AG09309 (cell line): Measurements from ENCODE around the gene TCF4.

Experiments used
- DNase-seq: peaks from one replicate; pipeline ENCODE4 v3.0.0-alpha.2; 2010; ENCODE audit warnings: low read depth
- H3K4me3 ChIP-seq: 2 replicates; pipeline ENCODE4 v1.5.1; 2011; ENCODE audit warnings: mild to moderate bottlenecking, low read depth, low read length, moderate library complexity; ENCODE audit not compliant: control insufficient read depth
- CTCF ChIP-seq: IDR thresholded peaks from 2 replicates; pipeline ENCODE4 v1.5.1; 2011; ENCODE audit warnings: mild to moderate bottlenecking, low read depth, low read length, inconsistent platforms; ENCODE audit not compliant: insufficient read depth, control insufficient read depth; ENCODE audit errors: missing control alignments

TCF4 gene

GRCh38 chr18:55405893-55406406 is 182.0 kb downstream of the TCF4 start:
- no peak overlapping the region; the same call in none of the 2 replicates for H3K4me3 ChIP-seq
- peak; percentile 26 for TF ChIP-seq CTCF
- peak; percentile 88 for DNase-seq

DNA sequence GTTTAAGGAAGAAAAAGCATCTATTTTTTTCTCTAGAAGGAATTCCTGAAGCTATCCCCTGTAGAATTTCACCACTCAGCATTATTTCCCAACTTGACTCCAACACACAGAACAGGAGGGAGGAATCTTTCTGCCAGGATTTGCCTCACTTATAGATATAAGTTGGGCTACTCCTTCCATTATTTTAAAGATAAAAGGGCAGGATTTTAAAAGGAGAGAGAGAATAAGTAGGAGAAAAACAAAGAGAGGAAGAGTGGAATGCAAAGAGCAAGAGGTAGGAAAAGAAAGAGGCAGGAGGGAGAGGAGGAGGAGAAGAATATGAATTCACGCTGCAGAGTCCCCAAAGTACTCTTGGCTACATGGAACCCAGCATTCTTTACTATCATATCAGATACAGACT is 182.5 kb downstream of the TCF4 start:
- no peak for TF ChIP-seq CTCF
- no peak overlapping the region for H3K4me3 ChIP-seq
- DNase-seq, result no peak

GRCh38 chr18:55404832-55405465 is 183.0 kb downstream of the TCF4 start:
- no peak for TF ChIP-seq CTCF
- DNase-seq, result no peak
- H3K4me3 ChIP-seq, result no peak overlapping the region

DNA sequence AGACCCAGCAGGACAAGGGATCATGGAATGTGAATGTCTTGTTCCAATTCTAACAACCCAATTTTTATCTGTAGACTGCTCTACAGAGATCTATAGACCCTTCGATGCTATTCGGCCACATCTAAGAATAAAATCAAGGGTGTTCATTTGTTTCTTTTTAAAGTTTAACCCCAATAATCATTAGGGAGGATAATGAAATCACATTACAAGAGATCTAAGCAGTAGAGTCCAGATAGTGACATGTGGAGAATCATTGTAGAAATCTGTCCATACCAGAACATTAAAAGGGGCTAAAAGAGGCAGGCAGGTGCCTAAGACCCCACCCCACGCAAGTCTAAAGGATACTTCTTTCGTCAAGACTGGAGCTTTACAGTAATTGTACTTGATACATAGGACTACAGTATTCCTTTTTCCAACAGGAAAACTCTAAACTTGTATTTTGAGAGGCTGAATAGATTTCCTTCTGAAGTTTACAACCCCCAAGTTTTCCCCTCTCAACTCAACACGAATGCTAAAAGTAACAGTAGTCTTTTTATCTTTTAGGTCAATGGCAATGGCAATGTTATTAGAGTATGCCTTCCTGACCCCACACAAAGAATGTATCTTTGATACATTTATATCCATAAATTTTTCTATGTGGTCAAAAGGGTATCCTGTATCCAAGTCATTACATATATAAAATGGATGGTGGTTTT is 183.7 kb downstream of the TCF4 start:
- no peak for DNase-seq
- H3K4me3 ChIP-seq, result no peak overlapping the region
- no peak for TF ChIP-seq CTCF

GRCh38 chr18:55403421-55403949 is 184.5 kb downstream of the TCF4 start:
- DNase-seq, result no peak
- H3K4me3 ChIP-seq, result peak overlapping the region; percentile 17
- no peak for TF ChIP-seq CTCF

DNA sequence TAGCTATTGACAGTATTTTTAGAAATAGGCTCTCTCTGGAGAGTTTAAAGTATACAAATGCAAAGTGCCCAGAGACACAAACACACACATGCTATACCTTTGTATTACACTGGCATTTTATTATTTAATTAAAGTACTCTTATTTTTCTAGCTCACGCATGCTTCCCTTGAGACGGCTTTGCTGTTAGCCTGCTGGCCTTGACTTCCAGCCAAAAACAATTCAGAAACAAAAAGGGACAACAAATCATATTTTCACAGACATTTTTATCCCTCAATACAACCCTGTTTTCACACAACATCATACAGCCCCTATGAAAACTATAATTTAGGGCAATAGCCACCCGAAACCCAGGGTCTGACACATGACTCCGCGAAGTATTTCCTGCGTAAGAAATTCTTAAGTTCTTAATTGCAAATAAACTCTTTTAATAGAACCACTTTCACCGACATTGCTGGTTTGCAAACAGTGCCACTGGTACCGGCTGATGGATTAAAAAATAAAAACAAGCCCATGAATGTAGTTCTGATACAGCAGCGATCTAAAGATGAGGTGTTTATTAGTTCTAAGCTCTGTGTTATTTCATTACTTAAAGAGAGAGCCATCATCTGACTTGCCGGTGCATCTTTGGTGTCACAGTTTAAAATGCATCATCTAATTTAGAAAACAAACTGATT is 185.1 kb downstream of the TCF4 start:
- TF ChIP-seq CTCF, result no peak
- peak overlapping the region; percentile 17 for H3K4me3 ChIP-seq
- no peak for DNase-seq
